SIG-M5 treated with dmso at 0.1 percent for 504 hours (cell line): ENCODE measurements around the gene PCSK2.

Source experiments
- DNase-seq: peaks from one replicate; lab custom pipeline; 2025; ENCODE audit not compliant: unreplicated experiment; lab: John Stamatoyannopoulos, UW

PCSK2 gene

GRCh38 chr20:17327185-17328148, 100.6 kb downstream of the PCSK2 start:
- no peak for DNase-seq

- no peak for DNase-seq
These were observed 108.1 kb downstream of the PCSK2 start for GRCh38 chr20:17334932-17335331.

GRCh38 chr20:17339000-17339399, 112.2 kb downstream of the PCSK2 start:
- no peak for DNase-seq

GRCh38 chr20:17343091-17343490, 116.3 kb downstream of the PCSK2 start:
- no peak for DNase-seq

DNA sequence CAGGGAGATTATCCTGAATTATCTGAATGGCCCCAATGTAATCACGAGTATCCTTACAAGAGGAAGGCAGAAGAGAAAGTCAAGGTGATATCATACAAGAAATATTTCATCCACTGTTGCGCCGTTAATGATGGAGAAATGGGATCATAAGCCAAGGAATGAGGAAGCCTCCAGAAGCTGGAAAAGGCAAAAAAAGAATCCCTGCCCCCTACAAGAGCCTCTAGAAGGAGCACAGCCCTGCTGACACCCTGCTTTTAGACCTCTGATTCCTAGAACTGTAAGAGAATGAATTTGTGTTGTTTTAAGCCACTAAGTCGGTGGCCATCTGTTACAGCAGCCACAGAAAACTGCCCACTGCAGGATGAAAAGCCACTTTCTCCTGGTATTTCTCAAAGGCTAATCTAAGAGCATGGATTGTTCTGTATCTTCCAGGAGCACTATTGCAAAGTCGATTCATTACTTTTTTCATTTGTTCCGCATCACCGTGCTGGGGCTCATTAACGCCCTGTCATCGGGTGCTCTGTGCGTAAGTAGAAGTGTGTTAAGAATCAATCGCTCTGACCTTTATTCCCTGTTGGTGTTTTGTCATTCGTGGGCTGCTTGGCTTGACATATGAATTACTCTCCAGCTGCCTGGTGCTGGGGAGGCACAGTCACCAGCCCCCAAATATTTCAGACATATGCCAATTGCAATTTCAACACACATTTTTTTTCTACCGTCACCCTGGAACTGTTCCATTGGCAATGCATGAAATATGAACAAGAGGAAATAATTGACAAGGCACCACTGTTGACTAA, 117.0 kb downstream of the PCSK2 start:
- no peak for DNase-seq

- no peak for DNase-seq
These were observed 118.0 kb downstream of the PCSK2 start for GRCh38 chr20:17344790-17345189.

DNA sequence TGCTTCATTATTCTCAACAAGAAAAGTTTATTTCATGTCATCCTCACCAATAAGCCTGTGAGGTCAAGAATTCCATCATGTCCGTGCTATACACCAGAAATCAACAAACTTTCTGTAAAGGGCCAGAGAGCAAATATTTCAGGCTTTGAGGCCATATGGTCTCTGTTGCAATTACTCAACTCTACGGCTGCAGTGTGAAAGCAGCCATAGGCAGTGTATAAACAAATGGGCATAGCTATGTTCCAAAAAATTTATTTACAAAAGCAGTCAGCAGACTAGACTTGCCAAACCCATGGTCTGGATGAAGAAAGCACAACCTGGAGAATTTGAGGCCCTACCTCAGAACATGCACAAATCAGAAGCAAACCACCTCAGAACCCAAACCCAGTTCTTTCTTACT, 118.5 kb downstream of the PCSK2 start:
- no peak for DNase-seq

DNA sequence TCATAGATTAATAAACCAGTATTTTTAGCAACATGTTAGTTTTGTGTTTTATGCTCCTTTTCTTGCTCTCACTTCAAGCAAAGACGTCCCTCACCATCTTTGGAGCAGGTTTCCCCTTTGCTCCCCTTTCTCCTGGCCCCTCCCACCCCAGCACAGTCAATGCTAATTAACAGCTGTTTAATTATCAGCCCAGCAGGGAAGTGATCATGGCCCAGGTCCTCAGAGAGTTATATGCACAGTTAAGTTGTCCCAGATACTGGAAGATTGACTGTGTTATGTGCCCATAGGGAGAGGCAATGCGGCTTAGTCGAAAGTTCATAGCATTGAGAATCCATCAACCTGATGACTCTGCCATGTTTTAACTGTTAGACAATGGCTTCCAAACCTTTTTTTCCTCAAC, 123.5 kb downstream of the PCSK2 start:
- no peak for DNase-seq

- DNase-seq, result no peak
These were observed 130.4 kb downstream of the PCSK2 start for GRCh38 chr20:17357238-17357637.

DNA sequence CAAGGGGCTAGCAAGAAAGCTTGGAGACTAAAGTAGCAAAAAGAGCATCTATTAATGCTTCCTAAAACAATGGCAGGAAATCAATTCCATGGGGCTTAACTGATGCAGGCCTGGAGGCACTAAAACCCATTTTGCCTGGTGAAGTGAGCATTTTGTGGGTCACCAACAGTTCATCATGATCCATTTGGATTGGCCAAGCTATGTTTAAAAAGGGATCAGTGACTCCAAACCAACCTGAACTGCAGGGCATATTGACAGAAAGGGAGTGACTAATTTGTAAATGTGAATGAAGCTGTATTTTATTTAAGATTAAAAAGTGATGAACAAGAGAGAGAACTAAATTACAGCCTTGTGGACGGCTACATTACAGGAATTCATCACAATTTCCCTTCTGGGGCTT, 132.0 kb downstream of the PCSK2 start:
- DNase-seq, result no peak

- DNase-seq, result no peak
These were observed 137.8 kb downstream of the PCSK2 start for GRCh38 chr20:17364681-17365080.

DNA sequence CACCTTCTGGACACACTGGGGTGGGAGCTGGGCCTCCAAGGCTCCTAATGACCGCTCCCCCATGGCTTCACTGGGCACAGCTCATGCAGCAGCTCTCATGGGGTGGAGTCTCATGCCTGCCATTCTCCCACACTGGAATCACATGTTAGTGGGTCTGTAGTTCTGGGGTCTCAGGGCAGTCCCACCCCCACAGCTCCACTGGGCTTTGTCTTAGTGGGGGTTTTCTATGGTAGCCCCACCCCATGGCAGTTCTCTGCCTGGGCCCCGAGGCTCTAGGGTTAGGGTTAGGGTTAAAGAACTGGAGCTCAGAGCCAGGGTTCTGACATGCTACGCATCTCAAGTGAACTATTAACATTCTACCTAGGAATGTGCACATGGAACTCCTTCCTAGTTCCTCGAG, 139.0 kb downstream of the PCSK2 start:
- DNase-seq, result no peak

DNA sequence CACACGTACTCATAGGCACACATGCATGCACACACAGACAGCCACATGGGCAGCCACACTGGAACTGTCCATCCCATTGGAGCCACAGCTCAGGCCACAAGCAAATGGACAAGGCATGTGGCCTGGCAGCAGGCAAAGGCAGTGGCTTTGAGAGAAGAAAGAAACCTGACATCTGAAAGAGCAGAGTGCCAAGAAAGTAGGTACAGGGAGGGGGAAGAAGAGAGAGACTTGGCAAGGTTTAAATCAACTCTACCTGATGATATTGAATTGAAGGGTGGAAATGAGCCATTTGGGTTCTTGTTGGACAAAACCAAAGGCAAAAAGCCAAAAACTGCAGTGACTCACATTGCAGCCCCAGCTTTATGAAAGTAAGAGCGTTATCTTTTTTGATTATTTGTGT, 142.7 kb downstream of the PCSK2 start:
- DNase-seq, result no peak

GRCh38 chr20:17372806-17373440, 146.1 kb downstream of the PCSK2 start:
- DNase-seq, result no peak

- no peak for DNase-seq
These were observed 147.2 kb downstream of the PCSK2 start for GRCh38 chr20:17374086-17374485.

DNA sequence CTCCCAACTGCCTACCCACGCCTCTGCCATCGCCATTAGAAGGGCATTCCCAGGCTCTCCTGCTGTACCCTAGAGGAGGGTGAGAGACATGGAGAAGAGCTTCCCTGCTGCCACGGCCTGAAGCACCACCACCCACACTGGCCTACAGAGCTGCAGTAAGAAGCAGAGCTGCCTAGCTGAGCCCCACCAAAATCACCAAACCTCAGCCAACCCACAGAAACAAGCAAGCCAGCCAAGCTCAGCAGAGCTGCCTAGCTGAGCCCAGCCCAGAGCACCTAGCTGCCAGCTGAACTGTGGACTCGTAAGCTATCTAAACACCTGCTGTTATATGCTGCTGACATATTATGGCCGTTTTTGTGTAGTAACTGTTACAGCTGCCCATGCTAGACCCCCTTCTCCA, 149.2 kb downstream of the PCSK2 start:
- DNase-seq, result no peak

DNA sequence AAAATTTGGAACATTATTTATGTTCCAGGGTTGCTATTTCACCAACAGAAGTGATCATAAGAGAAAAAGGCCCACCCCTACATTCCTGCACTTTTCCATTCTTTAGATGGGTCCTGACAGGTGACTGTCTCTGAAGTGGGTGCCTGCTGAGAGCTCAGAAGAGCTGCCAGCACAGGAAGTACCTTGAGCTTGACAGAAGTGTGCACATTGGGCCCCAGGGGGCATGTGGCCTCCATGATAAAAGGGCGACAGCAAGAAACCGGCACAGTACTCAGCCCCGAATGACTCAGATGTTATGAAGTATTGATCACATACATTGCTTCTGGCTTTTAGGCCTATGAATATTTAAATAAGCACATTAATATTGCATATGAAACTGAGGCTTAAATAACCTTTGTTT, 150.4 kb downstream of the PCSK2 start:
- no peak for DNase-seq

GRCh38 chr20:17379651-17380050, 152.8 kb downstream of the PCSK2 start:
- DNase-seq, result no peak

GRCh38 chr20:17380801-17381200, 154.0 kb downstream of the PCSK2 start:
- DNase-seq, result no peak

GRCh38 chr20:17381724-17382123, 154.9 kb downstream of the PCSK2 start:
- DNase-seq, result no peak

DNA sequence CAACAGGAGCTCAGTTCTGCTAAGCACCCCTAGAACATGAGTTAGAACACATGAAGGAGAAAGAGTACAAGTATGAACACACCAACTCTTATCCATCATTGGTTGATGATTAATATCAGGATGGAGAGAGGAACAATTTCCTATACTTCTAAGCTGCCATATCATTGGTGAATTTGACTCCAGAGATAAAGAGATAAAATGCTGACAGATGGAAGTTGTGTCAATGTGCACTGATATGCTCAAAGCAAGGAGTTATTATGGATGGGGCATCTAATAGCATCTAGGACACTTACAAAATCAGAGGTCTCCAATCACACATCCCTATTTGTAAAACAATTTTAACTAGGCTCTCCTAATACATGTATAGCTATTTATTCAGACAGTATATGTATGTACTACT, 159.0 kb downstream of the PCSK2 start:
- no peak for DNase-seq

GRCh38 chr20:17390655-17391054, 163.8 kb downstream of the PCSK2 start:
- no peak for DNase-seq
